GM12878 (cell line): Measurements from ENCODE around the gene PIAS1. TPM values are rescaled to one million over a fixed set of nuclear protein-coding genes. Genes with fewer than 3 reads are reported as not detected.

Experiments used
- ATAC-seq: fragments of 200-7000 bp; cut with Tn5 transposase; 3 replicates; pipeline ENCODE4 v1.9.1; 2020; ENCODE audit warnings: mild to moderate bottlenecking, moderate library complexity
- BruUV-seq: library from RNA; stranded (reverse); fragments of 400-500 nt; replicated peaks from 2 replicates; lab custom pipeline; 2021; lab: Mats Ljungman, UMichigan
- CTCF ChIA-PET: fragments of 300-600 bp; sonication (Branson Sonifier 250); formaldehyde crosslinking; extraction: SDS; loops from one replicate; lab custom pipeline; 2021; ENCODE audit warnings: inconsistent platforms; lab: Yijun Ruan, JAX
- POLR2A ChIA-PET: fragments of 350-600 bp; formaldehyde crosslinking; extraction: SDS; loops from one replicate; lab custom pipeline; 2021; ENCODE audit warnings: inconsistent platforms; lab: Charles Lee
- RAD21 ChIA-PET: fragments of 300-600 bp; sonication (Branson Sonifier 250); formaldehyde crosslinking; loops from one replicate; lab custom pipeline; 2023; ENCODE audit warnings: antibody characterized with exemption; ENCODE audit not compliant: unreplicated experiment; lab: Charles Lee
- SMC1A ChIA-PET: fragments of 300-600 bp; sonication (Branson Sonifier 250); formaldehyde crosslinking; loops from one replicate; lab custom pipeline; 2023; ENCODE audit not compliant: unreplicated experiment, uncharacterized antibody; lab: Charles Lee
- DNase-seq: peaks from one replicate; pipeline ENCODE4 v3.0.0-alpha.2; 2011; ENCODE audit warnings: low read depth, low spot score
- FAIRE-seq: peaks from 3 replicates; lab custom pipeline; 2011; peaks lifted over from hg19 to GRCh38; lab: Jason Lieb, UNC
- H2AFZ ChIP-seq: 2 replicates; pipeline ENCODE4 v1.6.0; 2011; ENCODE audit warnings: low read depth, low read length, control low read depth; ENCODE audit not compliant: control insufficient read depth
- H3K27ac ChIP-seq: 2 replicates; pipeline ENCODE4 v1.5.1; 2011; ENCODE audit warnings: control low read depth; ENCODE audit not compliant: control insufficient read depth, insufficient read depth
- H3K27me3 ChIP-seq, 2 experiments: replicated peaks in 1 of 2; 2 replicates each; pipeline versions ENCODE4 v1.6.0 to v1.6.1; 2011; ENCODE audit warnings: low read length in 1 of 2; ENCODE audit not compliant: control insufficient read depth in 2 of 2, insufficient read depth in 2 of 2
- H3K36me3 ChIP-seq, 2 experiments: 2 replicates each; pipeline ENCODE4 v1.5.1; 2011; ENCODE audit warnings: low read length in 1 of 2; ENCODE audit not compliant: control insufficient read depth in 2 of 2, insufficient read depth in 2 of 2
- H3K4me1 ChIP-seq: 2 replicates; pipeline ENCODE4 v1.6.1; 2011; ENCODE audit warnings: mild to moderate bottlenecking, low read length, moderate library complexity, mixed read lengths; ENCODE audit not compliant: control insufficient read depth, insufficient read depth
- H3K4me2 ChIP-seq: 2 replicates; pipeline ENCODE4 v1.6.0; 2011; ENCODE audit warnings: control low read depth; ENCODE audit not compliant: control insufficient read depth, insufficient read depth
- H3K4me3 ChIP-seq: fragments of 200-600 bp; sonication (generic); 2 replicates; pipeline ENCODE4 v1.5.1; 2016
- H3K79me2 ChIP-seq: 2 replicates; pipeline ENCODE4 v1.6.0; 2011; ENCODE audit warnings: low read length; ENCODE audit not compliant: control insufficient read depth, insufficient read depth
- H3K9ac ChIP-seq: 2 replicates; pipeline ENCODE4 v1.8.0; 2011; ENCODE audit warnings: low read length, control low read depth, mixed read lengths; ENCODE audit not compliant: control insufficient read depth, insufficient read depth
- H3K9me3 ChIP-seq: replicated peaks from 3 replicates; pipeline ENCODE4 v1.5.1; 2011; ENCODE audit warnings: mild to moderate bottlenecking, low read length; ENCODE audit not compliant: control insufficient read depth, insufficient read depth
- H4K20me1 ChIP-seq: 2 replicates; pipeline ENCODE4 v1.6.0; 2011; ENCODE audit not compliant: control insufficient read depth, insufficient read depth
- CTCF ChIP-seq, 3 experiments: IDR thresholded peaks in 2 of 3; conservative IDR thresholded peaks in 1 of 3; 2 replicates each; pipeline ENCODE4 v1.5.1; 2011; ENCODE audit warnings: low read depth in 3 of 3, low read length in 3 of 3, mild to moderate bottlenecking in 3 of 3, control low read depth in 2 of 3, moderate library complexity in 2 of 3, inconsistent platforms in 1 of 3, mixed read lengths in 1 of 3; ENCODE audit not compliant: control insufficient read depth in 2 of 3, insufficient read depth in 1 of 3; ENCODE audit errors: extremely low read depth in 1 of 3
- E2F4 ChIP-seq: IDR thresholded peaks from 2 replicates; pipeline ENCODE4 v1.6.1; 2012; ENCODE audit warnings: low read depth, low read length, improper control_type of control experiment
- RUNX3 ChIP-seq: IDR thresholded peaks from 2 replicates; pipeline ENCODE4 v1.6.1; 2012; ENCODE audit warnings: low read length, inconsistent platforms
- TARDBP ChIP-seq: IDR thresholded peaks from 2 replicates; pipeline ENCODE4 v1.6.1; 2016; ENCODE audit warnings: borderline replicate concordance
- TCF3 ChIP-seq: IDR thresholded peaks from 2 replicates; pipeline ENCODE4 v1.6.1; 2012; ENCODE audit warnings: low read depth, mild to moderate bottlenecking, low read length, borderline replicate concordance; ENCODE audit not compliant: insufficient read depth
- WGBS: methylation state at CpG from one replicate; pipeline ENCODE4 v1.1.6; 2016; ENCODE audit warnings: low lambda C conversion rate; ENCODE audit not compliant: insufficient replicate concordance, insufficient coverage; ENCODE audit errors: missing lambda C conversion rate; 5-methylcytosine and 5-hydroxymethylcytosine counted together
- in situ Hi-C: fragments of 300-500 bp; cut with MboI; formaldehyde crosslinking; loops from 9 replicates; pipeline ENCODE4 v1.14.3; 2018; ENCODE audit warnings: mixed read lengths
- intact Hi-C: fragments of 100-400 bp; cut with micrococcal nuclease; formaldehyde crosslinking; loops from one replicate; pipeline ENCODE4 v1.14.2; 2022; ENCODE audit not compliant: unreplicated experiment
- polyA plus RNA-seq, 11 experiments: library from polyadenylated mRNA; depleted of rRNA in 4 of 11; unstranded in 6 of 11; stranded (reverse) in 5 of 11; fragments of >200 nt; fragmentation: Nextera tagmentation in 4 of 11; fragmentation: Illumina TruSeq in 1 of 11; extraction: Ambion mirVana in 4 of 11; extraction: Trizol in 1 of 11; gene quantifications; 1 replicate in 1 of 11; 2 replicates in 10 of 11; pipeline versions ENCODE4 v1.2.1 to v1.2.3, GENCODE V29; 2011 to 2016; ENCODE audit warnings: inconsistent platforms in 2 of 11, missing spikeins in 2 of 11, low read depth in 1 of 11
- total RNA-seq, 4 experiments: library from RNA; depleted of rRNA in 3 of 4; stranded (reverse); fragments of >200 nt in 3 of 4; fragmentation: Illumina TruSeq in 1 of 4; extraction: Trizol in 1 of 4; gene quantifications; 2 replicates each; pipeline versions ENCODE4 v1.2.1 to v1.2.3, GENCODE V29; 2013 to 2021
- TF ChIP-seq, protein P1 (sequence below): fragments of 450-650 bp; formaldehyde crosslinking; IDR thresholded peaks from 2 replicates; pipeline ENCODE4 v1.5.0; 2022; ENCODE audit warnings: mild to moderate bottlenecking, missing genetic modification characterization

Gene PIAS1
- total and polyA plus RNA-seq, 10 of the 15 experiments (the other 5 are each of a cell fraction or from before 2014, with no cell fraction given) = 20.2 to 96.3 (median 37.0) TPM

GRCh38 chr15:68056097-68056865, 2.2 kb downstream of the PIAS1 start:
- POLR2A ChIA-PET = interaction anchor here (0.5 to 4.0 kb wide), 9 partner anchors 9 to 193 kb away, joined by 3 to 18 read pairs (median 6); no protein-coding TSS in a partner anchor
- Histone ChIP-seq H3K9ac (peak overlapping the region; percentile 91), H3K36me3 (peaks cover 0 to 12% of the 10 kb centered on the region in 2 experiments; a peak in 1 of 4 replicates)
- TF ChIP-seq TCF3 = no peak
- no peak for TF ChIP-seq TARDBP
- TF ChIP-seq E2F4 = no peak
- TF ChIP-seq RUNX3 = peak; percentile 14; the same call in 1 of the 2 replicates
- TF ChIP-seq CTCF (IDR thresholded peaks at IDR 0.05 in 2 of 3, conservative IDR thresholded peaks at IDR 0.05 in 1 of 3; ENCODE audit: control insufficient read depth in 2 of 3, extremely low read depth in 1 of 3, insufficient read depth in 1 of 3, low read depth in 3 of 3, low read length in 3 of 3) = no peak
- TF ChIP-seq, protein P1, sequence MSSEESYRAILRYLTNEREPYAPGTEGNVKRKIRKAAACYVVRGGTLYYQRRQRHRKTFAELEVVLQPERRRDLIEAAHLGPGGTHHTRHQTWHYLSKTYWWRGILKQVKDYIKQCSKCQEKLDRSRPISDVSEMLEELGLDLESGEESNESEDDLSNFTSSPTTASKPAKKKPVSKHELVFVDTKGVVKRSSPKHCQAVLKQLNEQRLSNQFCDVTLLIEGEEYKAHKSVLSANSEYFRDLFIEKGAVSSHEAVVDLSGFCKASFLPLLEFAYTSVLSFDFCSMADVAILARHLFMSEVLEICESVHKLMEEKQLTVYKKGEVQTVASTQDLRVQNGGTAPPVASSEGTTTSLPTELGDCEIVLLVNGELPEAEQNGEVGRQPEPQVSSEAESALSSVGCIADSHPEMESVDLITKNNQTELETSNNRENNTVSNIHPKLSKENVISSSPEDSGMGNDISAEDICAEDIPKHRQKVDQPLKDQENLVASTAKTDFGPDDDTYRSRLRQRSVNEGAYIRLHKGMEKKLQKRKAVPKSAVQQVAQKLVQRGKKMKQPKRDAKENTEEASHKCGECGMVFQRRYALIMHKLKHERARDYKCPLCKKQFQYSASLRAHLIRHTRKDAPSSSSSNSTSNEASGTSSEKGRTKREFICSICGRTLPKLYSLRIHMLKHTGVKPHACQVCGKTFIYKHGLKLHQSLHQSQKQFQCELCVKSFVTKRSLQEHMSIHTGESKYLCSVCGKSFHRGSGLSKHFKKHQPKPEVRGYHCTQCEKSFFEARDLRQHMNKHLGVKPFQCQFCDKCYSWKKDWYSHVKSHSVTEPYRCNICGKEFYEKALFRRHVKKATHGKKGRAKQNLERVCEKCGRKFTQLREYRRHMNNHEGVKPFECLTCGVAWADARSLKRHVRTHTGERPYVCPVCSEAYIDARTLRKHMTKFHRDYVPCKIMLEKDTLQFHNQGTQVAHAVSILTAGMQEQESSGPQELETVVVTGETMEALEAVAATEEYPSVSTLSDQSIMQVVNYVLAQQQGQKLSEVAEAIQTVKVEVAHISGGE (CRISPR knock-in tag) = no peak
- TF ChIP-seq, all 136 proteins: peak for 1
- Histone ChIP-seq H3K9me3 (peaks cover 2% of the 10 kb centered on the region; the same call in 2 of the 3 replicates), H3K27ac (peak overlapping the region; percentile 86), H4K20me1 (no peaks in the 10 kb centered on the region), H3K4me1 (peaks cover 6% of the 10 kb centered on the region), H3K4me3 (peak overlapping the region; percentile 68), H2AFZ (no peak overlapping the region), H3K27me3 (no peaks in the 10 kb centered on the region), H3K4me2 (peak overlapping the region; percentile 49), H3K79me2 (peaks cover 71% of the 10 kb centered on the region)
- no peak for DNase-seq
- in situ Hi-C loops (loop anchor here (5.0 kb wide), 1 partner anchor 194 kb away; no protein-coding TSS in a partner anchor), intact Hi-C loops (loop anchor here (5.0 kb wide), 1 partner anchor 96 kb away; no protein-coding TSS in a partner anchor)
- SMC1A ChIA-PET = interaction anchor here (1.0 to 5.0 kb wide), 17 partner anchors 8 to 194 kb away, joined by 3 to 35 read pairs (median 4); no protein-coding TSS in a partner anchor
- peak; percentile 61 for FAIRE-seq
- CTCF ChIA-PET = interaction anchor here (1.1 to 3.1 kb wide), 9 partner anchors 8 to 196 kb away, joined by 3 to 14 read pairs (median 5); no protein-coding TSS in a partner anchor
- WGBS = 36% methylated on average over 5 of the region's 5 CpGs
- no TSS peak for BruUV-seq
- RAD21 ChIA-PET = interaction anchor here (0.9 to 4.8 kb wide), 14 partner anchors 9 to 195 kb away, joined by 3 to 38 read pairs (median 4); no protein-coding TSS in a partner anchor
- ATAC-seq = no peak
